Hepatocyte (in vitro differentiated cells): ENCODE data around the gene KSR1. TPM values are rescaled to one million over a fixed set of nuclear protein-coding genes. Genes with fewer than 3 reads are reported as not detected.

Experiments
- DNase-seq: peaks from one replicate; pipeline ENCODE4 v3.0.0-alpha.2; 2016; ENCODE audit warnings: low spot score
- H2AFZ ChIP-seq: fragments of 200-600 bp; sonication (generic); 2 replicates; pipeline ENCODE4 v1.6.0; 2016; ENCODE audit warnings: antibody characterized with exemption, mild to moderate bottlenecking
- H3K27ac ChIP-seq: fragments of 200-600 bp; sonication (generic); 2 replicates; pipeline ENCODE4 v1.5.1; 2016; ENCODE audit warnings: mild to moderate bottlenecking
- H3K27me3 ChIP-seq: fragments of 200-600 bp; sonication (generic); 2 replicates; pipeline ENCODE4 v1.6.1; 2016
- H3K36me3 ChIP-seq: fragments of 200-600 bp; sonication (generic); replicated peaks from 2 replicates; pipeline ENCODE4 v1.5.1; 2016; ENCODE audit warnings: low read depth; ENCODE audit not compliant: insufficient read depth
- H3K4me1 ChIP-seq: fragments of 200-600 bp; sonication (generic); 2 replicates; pipeline ENCODE4 v1.5.1; 2016; ENCODE audit warnings: mild to moderate bottlenecking, moderate library complexity; ENCODE audit not compliant: insufficient read depth
- H3K4me2 ChIP-seq: fragments of 200-600 bp; sonication (generic); 2 replicates; pipeline ENCODE4 v1.6.0; 2016
- H3K4me3 ChIP-seq: fragments of 200-600 bp; sonication (generic); 2 replicates; pipeline ENCODE4 v1.5.1; 2016; ENCODE audit warnings: mild to moderate bottlenecking
- H3K79me2 ChIP-seq: fragments of 200-600 bp; sonication (generic); 2 replicates; pipeline ENCODE4 v1.6.0; 2017; ENCODE audit warnings: mild to moderate bottlenecking
- H3K9me2 ChIP-seq: fragments of 200-600 bp; sonication (generic); replicated peaks from 2 replicates; pipeline ENCODE4 v1.6.0; 2017; ENCODE audit warnings: mild to moderate bottlenecking; ENCODE audit not compliant: insufficient read depth
- H3K9me3 ChIP-seq: fragments of 200-600 bp; sonication (generic); 2 replicates; pipeline ENCODE4 v1.5.1; 2016; ENCODE audit warnings: low read depth, mild to moderate bottlenecking
- H4K20me1 ChIP-seq: fragments of 200-600 bp; sonication (generic); 2 replicates; pipeline ENCODE4 v1.6.0; 2016; ENCODE audit warnings: mild to moderate bottlenecking; ENCODE audit not compliant: insufficient read depth, poor library complexity, severe bottlenecking
- CTCF ChIP-seq: fragments of 200-600 bp; sonication (generic); IDR thresholded peaks from 2 replicates; pipeline ENCODE4 v1.5.1; 2016; ENCODE audit warnings: antibody characterized with exemption, mild to moderate bottlenecking; ENCODE audit not compliant: poor library complexity
- EZH2 ChIP-seq: fragments of 200-600 bp; sonication (generic); IDR thresholded peaks from 2 replicates; pipeline ENCODE4 v1.6.1; 2016; ENCODE audit warnings: antibody characterized with exemption, mild to moderate bottlenecking, borderline replicate concordance
- EZH2phosphoT487 ChIP-seq: fragments of 200-600 bp; sonication (generic); IDR thresholded peaks from one replicate; pipeline ENCODE4 v1.6.1; 2018; ENCODE audit warnings: antibody characterized with exemption, mild to moderate bottlenecking, low read depth, moderate library complexity; ENCODE audit not compliant: unreplicated experiment, severe bottlenecking
- WGBS: methylation state at CpG from one replicate; pipeline ENCODE4 v1.1.6; 2016; ENCODE audit warnings: low lambda C conversion rate; ENCODE audit errors: missing lambda C conversion rate; 5-methylcytosine and 5-hydroxymethylcytosine counted together
- polyA plus RNA-seq: library from polyadenylated mRNA; unstranded; fragments of >200 nt; fragmentation: Nextera tagmentation; extraction: Ambion mirVana; gene quantifications from 2 replicates; pipeline ENCODE4 v1.2.1, GENCODE V29; 2016
- total RNA-seq: library from RNA; depleted of rRNA; stranded (reverse); fragments of >200 nt; gene quantifications from 2 replicates; pipeline ENCODE4 v1.2.3, GENCODE V29; 2014

The KSR1 gene
- total and polyA plus RNA-seq, 2 experiments from 2014 or later: 16.2 to 32.6 TPM

GRCh38 chr17:27531469-27531961 is 75.3 kb downstream of the KSR1 start:
- no peaks in the 10 kb centered on the region for H3K27me3 ChIP-seq
- peak overlapping the region; percentile 82 for H3K27ac ChIP-seq
- H3K4me3 ChIP-seq: no peak overlapping the region
- H2AFZ ChIP-seq: no peak overlapping the region
- peaks cover 57% of the 10 kb centered on the region for H3K4me1 ChIP-seq
- H4K20me1 ChIP-seq: peaks cover 5% of the 10 kb centered on the region
- no peaks in the 10 kb centered on the region for H3K36me3 ChIP-seq
- peaks cover 74% of the 10 kb centered on the region for H3K79me2 ChIP-seq
- 92% methylated on average over 6 of the region's 6 CpGs for WGBS
- DNase-seq: no peak
- H3K9me3 ChIP-seq: no peaks in the 10 kb centered on the region
- TF ChIP-seq EZH2 (no peak), EZH2phosphoT487 (no peak), CTCF (no peak)
- H3K9me2 ChIP-seq: no peaks in the 10 kb centered on the region
- H3K4me2 ChIP-seq: peak overlapping the region; percentile 28

GRCh38 chr17:27532269-27533263 is 76.3 kb downstream of the KSR1 start:
- Histone ChIP-seq H2AFZ (no peak overlapping the region), H3K27me3 (no peaks in the 10 kb centered on the region), H3K4me3 (no peak overlapping the region), H3K9me2 (no peaks in the 10 kb centered on the region), H3K27ac (peak overlapping the region; percentile 82), H3K36me3 (no peaks in the 10 kb centered on the region), H3K9me3 (no peaks in the 10 kb centered on the region), H3K4me2 (peak overlapping the region; percentile 28), H4K20me1 (peaks cover 5% of the 10 kb centered on the region), H3K79me2 (peaks cover 80% of the 10 kb centered on the region), H3K4me1 (peaks cover 62% of the 10 kb centered on the region)
- WGBS: 58% methylated on average over 23 of the region's 23 CpGs
- TF ChIP-seq EZH2: no peak
- no peak for TF ChIP-seq CTCF
- TF ChIP-seq EZH2phosphoT487: no peak
- peak; percentile 78 for DNase-seq

- WGBS: 71% methylated on average over 14 of the region's 14 CpGs
- Histone ChIP-seq H3K4me2 (peak overlapping the region; percentile 57), H3K27ac (peak overlapping the region; percentile 95), H3K9me3 (no peaks in the 10 kb centered on the region), H3K4me3 (no peak overlapping the region), H2AFZ (no peak overlapping the region), H3K9me2 (no peaks in the 10 kb centered on the region), H3K27me3 (no peaks in the 10 kb centered on the region), H3K79me2 (peaks cover 82% of the 10 kb centered on the region), H4K20me1 (peaks cover 5% of the 10 kb centered on the region), H3K4me1 (peaks cover 65% of the 10 kb centered on the region), H3K36me3 (no peaks in the 10 kb centered on the region)
- no peak for DNase-seq
- TF ChIP-seq EZH2phosphoT487 (no peak), EZH2 (no peak), CTCF (no peak)
Measured at GRCh38 chr17:27533874-27534815, 77.9 kb downstream of the KSR1 start.
